Measurements from ENCODE around the gene UGT3A1.

GRCh38 chr5:35921930-35922329 is 69.3 kb downstream of the UGT3A1 start:
- TF ChIP-seq REST (IDR thresholded peaks at IDR 0.05; ENCODE audit: insufficient read depth in 1 of 2, low read depth in 2 of 2, low read length in 2 of 2) (no peak), POLR2AphosphoS5 (IDR thresholded peaks at IDR 0.05; ENCODE audit: low read depth, low read length) (no peak), FOXP2 (optimal IDR thresholded peaks at IDR 0.05; ENCODE audit: borderline replicate concordance, extremely low read depth, extremely low read length, insufficient read depth) (no peak)
